Measurements from ENCODE around the gene GPN2. TPM values are rescaled to one million over a fixed set of nuclear protein-coding genes. Genes with fewer than 3 reads are reported as not detected.

Gene GPN2
- total RNA-seq, 2 experiments from 2014 or later: 19.8 to 20.7 TPM

Other genes starting within 250 kb of the GPN2 start
- gene ARID1A, start 194.3 kb downstream of the GPN2 start, total RNA-seq: 10 to 100 TPM; 65.0 to 65.9 TPM
- 10 to 100 TPM; 10.6 to 11.2 TPM for gene PIGV, start 102.3 kb downstream of the GPN2 start, total RNA-seq
- gene ZDHHC18, start 63.6 kb downstream of the GPN2 start, total RNA-seq: 10 to 100 TPM; 37.3 to 39.0 TPM
- gene SFN, start 27.1 kb downstream of the GPN2 start, total RNA-seq: under 1 TPM; 0.26 to 0.52 TPM
- 1 to 10 TPM; 7.9 to 8.5 TPM for gene GPATCH3, start 10.2 kb upstream of the GPN2 start, total RNA-seq
- not detected for gene NR0B2, start 23.7 kb upstream of the GPN2 start, total RNA-seq
- 10 to 100 TPM; 75.3 to 78.1 TPM for gene NUDC, start 31.5 kb upstream of the GPN2 start, total RNA-seq
- under 1 TPM; 0.24 to 0.25 TPM for gene KDF1, start 70.2 kb upstream of the GPN2 start, total RNA-seq
- under 1 TPM; 0.20 to 0.43 TPM for gene TRNP1, start 103.4 kb upstream of the GPN2 start, total RNA-seq
- gene TENT5B, start 122.6 kb upstream of the GPN2 start, total RNA-seq: not detected

Data from activated naive CD4-positive, alpha-beta T cell treated with anti-CD3 and anti-CD28 coated beads for 36 hours (primary cell).